ENCODE data around the gene MCF2L. TPM values are rescaled to one million over a fixed set of nuclear protein-coding genes. Genes with fewer than 3 reads are reported as not detected.

The MCF2L gene
- total RNA-seq, 2 experiments from 2014 or later, result 13.0 to 13.5 TPM

DNA sequence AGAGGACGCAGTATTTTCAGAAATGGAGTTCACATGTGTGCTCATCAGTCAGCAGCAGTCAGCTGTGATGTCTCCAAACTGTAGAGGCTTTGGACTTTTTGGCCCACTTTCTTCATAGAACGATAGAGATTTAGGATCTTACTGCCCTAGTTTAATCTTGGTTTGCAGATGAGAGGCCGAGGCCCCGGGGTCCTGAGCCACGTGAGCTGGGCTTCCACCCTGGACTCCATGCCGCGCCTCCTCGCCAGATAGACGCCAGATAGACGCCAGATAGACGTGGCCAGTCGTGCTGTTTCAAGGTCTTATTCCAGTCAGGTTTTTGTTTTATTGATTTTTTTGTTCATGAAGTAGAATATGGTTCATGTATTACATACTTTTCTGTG lies 11.7 kb upstream of the MCF2L start:
- ATAC-seq (ENCODE audit: poor library complexity) (no peak), DNase-seq (no peak)
- Mint-ChIP-seq H3K27me3 (no peaks in the 10 kb centered on the region), H3K4me1 (ENCODE audit: low read depth) (no peaks in the 10 kb centered on the region), H3K36me3 (ENCODE audit: low read depth) (no peaks in the 10 kb centered on the region), H3K27ac (no peak overlapping the region), H3K4me3 (no peak overlapping the region), H3K9me3 (no peaks in the 10 kb centered on the region)
- ChIA-PET POLR2A (no interaction called here), CTCF (no interaction called here)
- Histone ChIP-seq H3K4me1 (ENCODE audit: insufficient read depth, low read length) (no peaks in the 10 kb centered on the region), H3K4me3 (ENCODE audit: low read length) (no peak overlapping the region), H3K27me3 (ENCODE audit: control insufficient read depth in 1 of 2, insufficient read depth in 2 of 2, low read length in 2 of 2) (no peaks in the 10 kb centered on the region), H3K9me3 (ENCODE audit: control insufficient read depth in 1 of 2, insufficient read depth in 1 of 2, low read length in 2 of 2) (no peaks in the 10 kb centered on the region), H3K36me3 (ENCODE audit: insufficient read depth, low read length) (no peaks in the 10 kb centered on the region), H3K27ac (ENCODE audit: low read depth in 1 of 2, low read length in 2 of 2) (no peak overlapping the region)
- TF ChIP-seq, protein P1, sequence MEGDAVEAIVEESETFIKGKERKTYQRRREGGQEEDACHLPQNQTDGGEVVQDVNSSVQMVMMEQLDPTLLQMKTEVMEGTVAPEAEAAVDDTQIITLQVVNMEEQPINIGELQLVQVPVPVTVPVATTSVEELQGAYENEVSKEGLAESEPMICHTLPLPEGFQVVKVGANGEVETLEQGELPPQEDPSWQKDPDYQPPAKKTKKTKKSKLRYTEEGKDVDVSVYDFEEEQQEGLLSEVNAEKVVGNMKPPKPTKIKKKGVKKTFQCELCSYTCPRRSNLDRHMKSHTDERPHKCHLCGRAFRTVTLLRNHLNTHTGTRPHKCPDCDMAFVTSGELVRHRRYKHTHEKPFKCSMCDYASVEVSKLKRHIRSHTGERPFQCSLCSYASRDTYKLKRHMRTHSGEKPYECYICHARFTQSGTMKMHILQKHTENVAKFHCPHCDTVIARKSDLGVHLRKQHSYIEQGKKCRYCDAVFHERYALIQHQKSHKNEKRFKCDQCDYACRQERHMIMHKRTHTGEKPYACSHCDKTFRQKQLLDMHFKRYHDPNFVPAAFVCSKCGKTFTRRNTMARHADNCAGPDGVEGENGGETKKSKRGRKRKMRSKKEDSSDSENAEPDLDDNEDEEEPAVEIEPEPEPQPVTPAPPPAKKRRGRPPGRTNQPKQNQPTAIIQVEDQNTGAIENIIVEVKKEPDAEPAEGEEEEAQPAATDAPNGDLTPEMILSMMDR (IDR thresholded peaks at IDR 0.05), result no peak
- intact Hi-C loops (cut with DNase I, micrococcal nuclease), result no loop called here

DNA sequence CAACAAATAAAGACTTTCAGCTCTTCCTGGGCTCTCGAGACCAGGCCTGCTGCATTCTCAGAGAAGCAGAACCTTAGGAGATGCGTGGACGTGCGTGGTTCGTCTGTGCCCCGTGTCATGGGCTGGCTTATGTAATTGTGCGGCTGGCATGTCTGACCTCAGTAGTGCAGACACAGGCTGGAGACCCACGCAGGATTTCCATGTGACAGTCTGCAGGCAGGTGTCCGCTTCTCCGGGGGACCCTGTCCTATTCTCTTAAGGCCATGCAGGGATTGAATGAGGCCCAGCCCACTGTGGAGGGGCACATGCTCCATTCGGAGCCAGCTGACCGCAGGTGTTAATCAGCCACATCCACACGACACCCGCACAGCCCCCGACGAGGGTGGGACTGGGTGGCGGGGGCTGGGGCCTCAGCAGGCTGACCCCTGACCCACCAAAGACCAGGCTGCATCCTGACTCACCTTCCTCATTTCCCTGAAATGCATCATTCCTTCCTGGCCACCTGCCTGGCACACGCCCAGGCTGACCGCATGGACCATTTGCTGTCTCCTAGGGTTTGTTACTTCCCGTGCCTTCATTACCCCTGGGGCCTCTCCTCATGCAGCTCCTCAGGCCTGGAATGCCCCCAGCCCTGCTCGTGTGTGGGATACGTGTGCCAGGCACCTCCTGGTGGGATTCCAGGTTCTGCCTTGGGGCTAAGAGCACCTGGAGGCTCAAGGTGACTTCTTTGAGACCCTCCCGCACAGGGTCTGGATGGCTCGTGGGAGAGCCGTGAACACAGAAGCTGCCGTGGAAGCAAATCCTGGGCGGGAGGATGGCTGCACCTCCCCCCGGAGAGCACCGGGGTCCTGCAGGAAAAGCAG lies 10.7 kb upstream of the MCF2L start:
- Mint-ChIP-seq H3K36me3 (ENCODE audit: low read depth) (no peaks in the 10 kb centered on the region), H3K4me1 (ENCODE audit: low read depth) (no peaks in the 10 kb centered on the region), H3K9me3 (no peaks in the 10 kb centered on the region), H3K4me3 (no peak overlapping the region), H3K27ac (no peak overlapping the region), H3K27me3 (no peaks in the 10 kb centered on the region)
- no peak for ATAC-seq (ENCODE audit: poor library complexity)
- Histone ChIP-seq H3K36me3 (ENCODE audit: insufficient read depth, low read length) (no peaks in the 10 kb centered on the region), H3K9me3 (ENCODE audit: control insufficient read depth in 1 of 2, insufficient read depth in 1 of 2, low read length in 2 of 2) (no peaks in the 10 kb centered on the region), H3K27me3 (ENCODE audit: control insufficient read depth in 1 of 2, insufficient read depth in 2 of 2, low read length in 2 of 2) (no peaks in the 10 kb centered on the region), H3K4me3 (ENCODE audit: low read length) (no peak overlapping the region), H3K4me1 (ENCODE audit: insufficient read depth, low read length) (no peaks in the 10 kb centered on the region), H3K27ac (ENCODE audit: low read depth in 1 of 2, low read length in 2 of 2) (no peak overlapping the region)
- TF ChIP-seq, protein P1 (IDR thresholded peaks at IDR 0.05), result no peak
- ChIA-PET CTCF (no interaction called here), POLR2A (no interaction called here)
- intact Hi-C loops (cut with DNase I, micrococcal nuclease), result no loop called here
- peak in 1 of 14 experiments; percentile 12 for DNase-seq

DNA sequence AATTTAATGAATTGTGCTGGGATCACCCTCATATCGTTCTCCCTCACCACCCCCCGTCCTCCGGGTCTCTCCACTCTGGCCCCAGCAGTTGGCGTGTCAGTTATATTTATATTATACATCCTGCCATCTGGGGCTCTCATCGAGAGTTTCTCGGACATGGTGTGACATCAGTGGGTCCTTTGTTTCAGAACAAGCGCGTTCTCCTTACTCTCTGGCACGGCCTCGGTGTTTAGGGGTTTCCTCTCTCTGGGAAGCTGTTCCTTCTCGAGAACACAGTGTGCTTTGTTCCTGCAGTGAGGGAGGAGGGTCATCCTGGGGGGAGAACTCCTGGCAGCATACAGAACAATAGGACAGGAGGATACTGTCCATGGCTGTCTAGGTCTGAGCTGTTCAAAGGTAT lies 9.8 kb upstream of the MCF2L start:
- CTCF ChIA-PET, result no interaction called here
- Mint-ChIP-seq H3K4me3 (no peak overlapping the region), H3K36me3 (ENCODE audit: low read depth) (no peaks in the 10 kb centered on the region), H3K9me3 (no peaks in the 10 kb centered on the region), H3K27ac (no peak overlapping the region), H3K4me1 (ENCODE audit: low read depth) (no peaks in the 10 kb centered on the region), H3K27me3 (no peaks in the 10 kb centered on the region)
- intact Hi-C loops (cut with DNase I, micrococcal nuclease), result no loop called here
- Histone ChIP-seq H3K36me3 (ENCODE audit: insufficient read depth, low read length) (no peaks in the 10 kb centered on the region), H3K4me3 (ENCODE audit: low read length) (no peak overlapping the region), H3K4me1 (ENCODE audit: insufficient read depth, low read length) (no peaks in the 10 kb centered on the region), H3K27me3 (ENCODE audit: control insufficient read depth in 1 of 2, insufficient read depth in 2 of 2, low read length in 2 of 2) (no peaks in the 10 kb centered on the region), H3K27ac (ENCODE audit: low read depth in 1 of 2, low read length in 2 of 2) (no peak overlapping the region), H3K9me3 (ENCODE audit: control insufficient read depth in 1 of 2, insufficient read depth in 1 of 2, low read length in 2 of 2) (no peaks in the 10 kb centered on the region)
- POLR2A ChIA-PET, result no interaction called here
- DNase-seq (no peak), ATAC-seq (ENCODE audit: poor library complexity) (no peak)
- TF ChIP-seq, protein P1 (IDR thresholded peaks at IDR 0.05), result no peak

Measured in CD4-positive, alpha-beta T cell (primary cell).